Medulla oblongata (tissue), 1 donor: ENCODE measurements around the gene MED27.

Source experiments
- DNase-seq: peaks from one replicate; pipeline ENCODE4 v3.0.0-alpha.2; 2015; ENCODE audit errors: extremely low spot score

Gene MED27

GRCh38 chr9:132079391-132080091 lies at the start of gene MED27:
Gene MED27, minus strand, starts transcription at chr9:132079867. Its CDS starts 23 bp downstream, at chr9:132079844.
- DNase-seq = peak; percentile 97

GRCh38 chr9:132127888-132128534 lies 48.3 kb upstream of the MED27 start:
- no peak for DNase-seq

GRCh38 chr9:132126680-132127236 lies 47.1 kb upstream of the MED27 start:
- DNase-seq = no peak

DNA sequence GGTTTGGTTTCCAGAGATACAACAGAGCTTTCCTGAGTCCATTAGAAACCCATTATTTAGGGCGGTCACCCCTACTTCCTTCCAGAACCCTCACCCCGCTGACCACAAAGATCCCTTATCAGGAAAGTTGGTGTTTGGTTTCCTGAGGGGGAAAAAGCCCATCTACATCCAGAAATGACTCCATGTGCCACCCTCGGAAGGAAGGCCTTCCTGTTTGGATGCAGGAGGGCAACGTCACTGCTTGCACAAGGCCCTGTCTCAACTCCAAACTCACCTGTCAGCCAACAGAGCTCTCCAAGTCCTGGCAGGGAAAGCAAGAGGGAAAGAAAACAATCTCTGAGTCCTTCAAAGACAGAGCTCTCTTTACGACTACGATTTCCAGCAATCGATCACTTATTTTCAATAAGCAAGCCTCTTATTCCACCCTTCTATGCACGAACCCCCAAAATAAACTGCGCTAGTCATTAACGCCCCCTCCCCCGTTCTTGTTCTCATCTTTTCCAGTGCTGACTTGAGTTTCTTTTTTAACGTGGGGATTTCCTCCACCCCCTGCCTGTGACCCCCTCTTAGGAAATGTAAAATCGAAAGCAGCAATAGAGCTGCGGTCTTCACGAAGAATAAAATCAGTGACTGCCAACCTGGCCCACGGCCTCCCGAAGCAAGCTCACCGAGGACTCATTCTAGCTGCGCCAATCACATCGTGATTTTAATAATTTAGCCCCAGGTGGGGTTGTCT lies 46.4 kb upstream of the MED27 start:
- DNase-seq = no peak

DNA sequence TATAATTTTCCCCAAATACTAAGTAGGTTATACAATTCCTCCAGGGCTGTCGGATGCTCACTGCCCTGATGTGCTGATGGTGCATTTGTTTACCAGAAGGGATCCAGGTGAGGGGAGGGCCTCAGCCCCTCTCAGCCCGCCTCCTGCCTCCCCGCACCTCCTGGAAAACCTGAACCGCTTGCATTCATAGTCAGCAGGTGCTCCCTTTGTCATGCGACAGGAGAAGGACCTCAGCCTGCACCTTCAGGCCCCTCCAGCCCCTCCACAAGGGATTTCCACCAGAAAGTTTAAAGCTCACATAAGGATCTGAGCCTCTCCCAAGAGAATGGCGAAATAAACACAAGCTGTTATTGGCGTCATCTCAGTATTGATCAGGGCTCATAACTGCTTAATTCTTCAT lies 45.7 kb upstream of the MED27 start:
- no peak for DNase-seq

DNA sequence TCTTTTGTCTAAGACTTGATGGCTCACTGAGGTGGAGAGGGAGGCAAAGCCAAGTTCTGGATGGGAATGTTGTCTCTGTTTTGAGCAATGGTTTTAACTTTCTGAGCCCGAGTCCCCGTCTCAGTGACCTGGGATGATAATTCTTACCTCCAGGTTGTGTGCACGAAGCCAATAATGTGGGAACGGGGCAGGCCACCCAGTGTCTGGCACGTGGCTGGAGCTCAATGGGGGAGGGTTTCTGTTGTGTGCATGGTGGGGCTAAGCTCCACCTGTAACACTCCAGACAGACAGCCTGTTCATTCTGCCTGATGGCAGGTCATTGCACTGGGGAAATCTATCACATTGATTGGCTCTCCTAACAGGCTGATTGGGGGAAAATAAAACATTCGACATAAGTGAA lies 45.1 kb upstream of the MED27 start:
- DNase-seq = no peak

DNA sequence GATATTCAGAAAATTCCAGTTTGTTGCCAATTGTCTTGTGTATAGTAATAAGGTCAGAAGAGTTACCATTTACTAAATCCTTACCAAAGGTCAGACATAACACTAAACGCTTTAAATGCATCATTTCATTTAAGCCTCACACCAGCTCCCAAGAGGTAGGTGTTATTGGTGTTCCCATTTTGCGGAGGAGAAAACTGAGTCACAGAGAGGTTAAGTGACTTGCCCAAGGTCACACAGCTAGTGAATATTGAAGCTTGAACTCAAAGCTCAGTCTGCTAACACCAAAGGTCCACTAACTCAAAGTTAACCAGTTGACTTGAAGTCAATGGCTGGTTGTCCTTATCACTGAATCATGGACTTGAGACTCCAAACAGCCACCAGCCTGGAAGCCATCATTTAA lies 41.4 kb upstream of the MED27 start:
- DNase-seq = no peak

- no peak for DNase-seq
These were observed 38.0 kb upstream of the MED27 start for GRCh38 chr9:132117694-132118093.

DNA sequence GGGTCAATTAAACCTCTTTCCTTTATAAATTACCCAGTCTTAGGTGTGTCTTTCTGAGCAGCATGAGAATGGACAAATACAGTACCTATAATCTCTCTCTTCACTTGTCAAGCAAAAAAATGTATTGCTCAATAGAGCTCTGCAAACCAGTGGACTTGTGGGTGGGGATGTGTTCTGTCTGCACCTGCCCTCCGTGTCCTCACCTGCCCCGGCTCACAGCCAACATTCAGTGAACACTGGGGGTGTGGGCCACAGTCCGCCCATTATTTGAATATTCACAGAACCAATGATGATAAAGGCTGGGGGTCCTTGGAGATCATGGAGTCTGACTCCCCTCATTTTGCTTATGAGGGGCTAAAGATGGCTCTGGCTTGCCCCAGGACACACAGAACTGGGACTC lies 36.9 kb upstream of the MED27 start:
- DNase-seq = no peak

GRCh38 chr9:132114102-132114707 lies 34.5 kb upstream of the MED27 start:
- peak; percentile 69 for DNase-seq

DNA sequence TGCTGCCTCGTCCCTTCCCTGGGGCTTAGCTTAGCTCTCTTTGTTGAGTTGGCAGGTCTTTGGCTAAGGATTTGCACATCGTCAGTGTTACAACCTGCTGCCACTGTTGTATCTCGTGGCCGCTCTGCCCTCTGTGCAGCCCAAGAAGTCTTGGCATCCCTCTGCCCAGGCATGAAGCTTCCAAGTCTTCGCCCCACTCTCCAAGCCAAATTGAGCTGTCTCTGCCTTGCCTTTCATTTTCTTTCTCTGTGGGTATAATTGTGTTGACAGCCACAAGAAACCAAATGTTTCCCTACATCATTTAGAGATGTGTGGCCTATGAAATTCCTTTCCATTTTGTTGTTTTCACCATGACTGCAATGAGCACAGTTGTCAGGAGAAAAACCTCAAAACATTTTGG lies 29.6 kb upstream of the MED27 start:
- DNase-seq = no peak

GRCh38 chr9:132108728-132109127 lies 29.1 kb upstream of the MED27 start:
- DNase-seq = no peak

DNA sequence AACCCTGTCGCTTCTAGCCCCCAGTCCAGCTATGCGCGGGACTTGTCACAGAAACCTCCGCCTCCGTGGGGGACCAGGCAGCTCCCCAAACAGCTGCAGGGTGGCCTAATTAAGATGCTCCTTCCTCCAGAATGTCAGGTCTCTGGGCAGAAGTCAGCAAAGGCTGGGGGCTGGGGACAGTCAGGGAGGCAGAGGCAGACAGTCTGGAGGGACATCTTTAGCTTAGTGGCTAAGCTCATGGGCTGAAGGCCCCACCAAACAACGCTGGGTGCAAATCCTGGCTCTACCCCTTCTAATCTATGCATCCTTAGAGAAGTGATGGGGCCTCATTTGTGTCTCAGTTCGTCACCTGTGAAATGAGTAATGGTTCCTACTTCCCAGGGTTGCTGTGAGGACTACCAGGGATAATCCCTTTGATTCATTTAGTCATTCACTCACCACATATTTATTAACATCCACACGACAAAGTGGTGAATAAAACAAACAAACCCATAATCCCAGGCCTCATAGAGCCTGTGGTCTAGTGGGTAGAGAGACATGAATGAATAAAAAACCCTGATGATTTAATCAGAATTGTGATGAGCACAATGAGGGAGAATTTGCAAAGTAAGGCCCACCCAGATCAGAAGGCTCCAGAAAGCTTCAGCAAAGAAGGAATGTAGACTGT lies 20.2 kb upstream of the MED27 start:
- DNase-seq = no peak

DNA sequence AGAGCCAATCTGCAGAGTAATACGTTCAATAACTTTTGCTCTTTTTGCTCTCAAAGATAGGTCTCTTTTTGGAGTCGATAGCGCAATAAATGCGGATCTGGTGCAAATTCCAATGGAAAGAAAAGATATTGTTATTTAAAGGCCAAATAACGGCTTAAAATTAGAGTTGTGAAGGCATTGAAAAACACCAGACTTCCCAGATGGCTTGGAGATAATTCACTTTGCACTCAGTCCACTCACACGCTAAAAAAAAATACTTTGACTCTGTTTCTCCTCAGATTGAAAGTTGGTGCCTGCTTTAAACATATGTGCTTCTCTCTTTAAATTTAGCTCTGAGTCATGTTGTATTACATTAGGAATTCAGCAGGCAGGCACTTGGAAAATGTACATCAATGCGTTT lies 19.5 kb upstream of the MED27 start:
- no peak for DNase-seq

DNA sequence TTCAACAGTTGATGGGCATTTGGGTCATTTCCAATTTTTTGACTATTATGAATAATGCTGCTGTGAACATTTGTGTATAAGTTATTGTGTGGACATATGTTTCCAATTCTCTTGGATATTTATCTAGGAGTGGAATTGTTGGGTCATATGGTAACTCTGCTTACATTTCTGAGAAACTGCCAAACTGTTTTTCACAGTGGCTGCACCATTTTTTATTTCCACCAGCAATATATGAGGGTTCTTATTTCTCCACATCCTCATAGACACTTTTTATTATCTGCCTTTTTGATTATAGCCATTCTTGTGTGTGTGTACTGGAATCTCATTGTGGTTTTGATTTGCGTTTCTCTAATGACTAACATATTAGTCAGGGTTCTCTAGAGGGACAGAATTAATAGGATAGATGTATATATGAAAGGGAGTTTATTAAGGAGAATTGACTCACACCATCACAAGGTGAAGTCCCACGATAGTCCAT lies 14.7 kb upstream of the MED27 start:
- DNase-seq = no peak

- no peak for DNase-seq
These were observed 11.1 kb upstream of the MED27 start for GRCh38 chr9:132090771-132091170.

GRCh38 chr9:132087438-132088030 lies 7.9 kb upstream of the MED27 start:
- peak; percentile 82 for DNase-seq

DNA sequence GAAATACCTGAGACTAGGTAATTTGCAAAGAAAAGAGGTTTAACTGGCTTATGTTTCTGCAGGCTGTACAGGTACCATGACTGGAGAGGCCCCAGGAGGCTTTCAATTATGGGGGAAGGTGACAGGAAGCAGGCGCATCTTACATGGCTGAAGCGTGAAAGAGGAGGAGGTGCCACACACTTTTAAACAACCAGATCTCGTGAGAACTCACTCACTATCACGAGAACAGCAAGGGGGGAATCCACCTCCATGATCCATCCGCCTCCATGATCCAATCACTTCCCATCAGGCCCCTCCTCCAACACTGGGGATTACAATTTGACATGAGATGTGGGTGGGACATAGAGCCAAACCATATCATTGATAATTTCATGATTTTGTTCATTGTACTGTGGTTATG lies 2.5 kb upstream of the MED27 start:
- no peak for DNase-seq

DNA sequence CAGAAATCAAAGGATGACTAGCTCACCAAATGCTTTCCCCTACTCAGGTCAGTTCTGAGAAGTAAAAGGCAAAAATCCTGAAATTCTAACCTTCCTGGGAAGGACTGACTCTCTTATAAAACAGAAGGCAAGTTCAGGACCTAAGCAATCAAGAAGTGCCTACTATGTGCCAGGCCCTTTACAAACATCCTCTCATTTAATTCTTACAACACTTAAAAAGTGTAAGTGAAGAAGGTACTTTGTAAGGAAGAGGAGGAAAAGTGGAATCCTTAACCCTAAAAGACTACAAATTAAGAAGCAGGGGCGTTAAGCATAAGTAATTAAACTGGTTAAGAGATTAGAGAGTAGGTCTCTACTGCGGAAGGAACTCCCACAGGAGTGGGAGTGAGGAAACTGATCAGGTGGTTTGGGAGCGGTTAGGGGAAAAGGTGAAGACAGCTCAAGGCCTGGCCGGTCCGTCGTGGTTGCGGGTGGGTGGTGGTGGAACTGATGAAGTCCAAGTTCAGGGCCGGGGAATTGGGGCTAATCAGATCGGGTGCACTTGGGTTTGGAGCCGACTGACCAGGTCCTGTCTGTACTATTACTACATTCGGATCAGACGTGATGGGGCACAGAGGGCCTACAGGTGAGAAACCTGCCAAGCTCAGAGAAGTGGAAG lies 839 bp downstream of the MED27 start:
- DNase-seq = no peak

DNA sequence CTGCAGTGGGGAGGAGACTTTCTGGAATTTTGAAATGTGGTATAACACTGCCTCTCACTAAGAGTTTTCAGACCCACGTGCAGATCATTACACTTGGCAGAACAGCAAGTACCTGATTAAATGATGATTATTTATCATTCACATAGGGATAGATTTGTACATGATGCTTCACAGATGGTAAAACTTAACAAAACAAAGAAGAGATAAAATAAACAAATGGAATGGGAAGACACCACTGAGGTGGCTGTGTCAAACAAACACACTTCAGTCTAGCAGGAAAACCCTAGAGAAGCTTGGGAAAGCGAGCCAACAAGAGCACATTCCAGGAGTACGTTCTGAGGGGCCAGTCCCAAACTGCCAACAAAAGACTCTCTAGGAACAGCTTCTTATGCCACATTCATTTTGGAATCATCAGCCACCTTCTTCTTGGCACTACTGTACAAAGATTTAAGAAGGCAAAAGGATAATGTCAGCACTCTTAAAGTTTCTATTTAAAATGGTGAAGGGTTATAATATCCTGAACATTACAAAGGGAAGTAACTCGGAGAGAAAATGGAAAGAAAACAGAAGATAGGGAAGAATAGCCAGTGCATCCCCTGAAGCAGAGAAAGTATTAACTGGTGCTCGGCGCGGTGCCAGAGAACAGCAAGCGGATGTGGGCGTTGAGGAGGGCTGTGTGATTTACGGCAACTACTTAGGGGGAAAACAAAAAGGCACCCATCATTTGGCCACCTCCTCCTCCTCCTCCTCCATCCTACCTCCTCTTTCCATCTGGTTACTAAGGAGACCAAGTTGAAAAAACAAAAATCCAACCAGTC lies 1.6 kb downstream of the MED27 start:
- no peak for DNase-seq
